Gastroesophageal sphincter (tissue), 3 donors: ENCODE measurements around the gene SAA2.

Experiments
- EP300 ChIP-seq: sonication (generic); formaldehyde crosslinking; IDR thresholded peaks from one replicate; pipeline ENCODE4 v1.6.1; 2017; ENCODE audit warnings: antibody characterized with exemption, mild to moderate bottlenecking
- POLR2A ChIP-seq, 2 donors: fragments of 450-650 bp; IDR thresholded peaks; one replicate each; pipeline ENCODE4 v1.6.1; 2017; ENCODE audit warnings: antibody characterized with exemption in 2 of 2, mild to moderate bottlenecking in 2 of 2, moderate library complexity in 1 of 2
- POLR2AphosphoS5 ChIP-seq: sonication (generic); formaldehyde crosslinking; IDR thresholded peaks from one replicate; pipeline ENCODE4 v1.6.1; 2017; ENCODE audit warnings: antibody characterized with exemption
- TF ChIP-seq, protein P1 (sequence below), 4 experiments: fragments of 200-600 bp in 2 of 4; fragments of 450-650 bp in 2 of 4; sonication (generic) in 1 of 4; IDR thresholded peaks; one replicate each; pipeline ENCODE4 v1.5.1; 2017 to 2019; ENCODE audit warnings: antibody characterized with exemption in 4 of 4, mild to moderate bottlenecking in 2 of 4, moderate library complexity in 2 of 4

DNA sequence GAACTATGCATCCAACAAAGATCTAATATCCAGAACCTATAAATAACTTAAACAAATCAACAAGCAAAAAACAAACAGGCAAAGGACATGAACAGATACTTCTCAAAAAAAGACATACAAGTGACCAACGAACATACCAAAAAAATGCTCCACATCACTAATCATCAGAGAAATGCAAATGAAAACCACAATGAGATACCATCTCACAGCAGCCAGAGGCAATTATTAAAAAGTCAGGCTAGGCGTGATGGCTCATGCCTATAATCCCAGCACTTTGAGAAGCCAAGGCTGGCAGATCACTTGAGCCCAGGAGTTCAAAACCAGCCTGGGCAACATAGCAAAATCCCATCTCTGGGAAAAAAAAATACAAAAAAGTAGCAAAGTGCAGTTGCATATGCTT, 22.6 kb downstream of the SAA2 start:
- TF ChIP-seq, protein P1, sequence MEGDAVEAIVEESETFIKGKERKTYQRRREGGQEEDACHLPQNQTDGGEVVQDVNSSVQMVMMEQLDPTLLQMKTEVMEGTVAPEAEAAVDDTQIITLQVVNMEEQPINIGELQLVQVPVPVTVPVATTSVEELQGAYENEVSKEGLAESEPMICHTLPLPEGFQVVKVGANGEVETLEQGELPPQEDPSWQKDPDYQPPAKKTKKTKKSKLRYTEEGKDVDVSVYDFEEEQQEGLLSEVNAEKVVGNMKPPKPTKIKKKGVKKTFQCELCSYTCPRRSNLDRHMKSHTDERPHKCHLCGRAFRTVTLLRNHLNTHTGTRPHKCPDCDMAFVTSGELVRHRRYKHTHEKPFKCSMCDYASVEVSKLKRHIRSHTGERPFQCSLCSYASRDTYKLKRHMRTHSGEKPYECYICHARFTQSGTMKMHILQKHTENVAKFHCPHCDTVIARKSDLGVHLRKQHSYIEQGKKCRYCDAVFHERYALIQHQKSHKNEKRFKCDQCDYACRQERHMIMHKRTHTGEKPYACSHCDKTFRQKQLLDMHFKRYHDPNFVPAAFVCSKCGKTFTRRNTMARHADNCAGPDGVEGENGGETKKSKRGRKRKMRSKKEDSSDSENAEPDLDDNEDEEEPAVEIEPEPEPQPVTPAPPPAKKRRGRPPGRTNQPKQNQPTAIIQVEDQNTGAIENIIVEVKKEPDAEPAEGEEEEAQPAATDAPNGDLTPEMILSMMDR (IDR thresholded peaks at IDR 0.05), result no peak
- TF ChIP-seq POLR2A (IDR thresholded peaks at IDR 0.05) (no peak), EP300 (no peak), POLR2AphosphoS5 (no peak)
